Measurements from ENCODE around the gene PSMD13.
A peak's percentile ranks its signal among the peaks of the same experiment; 100 is the strongest.

Gene PSMD13

GRCh38 chr11:211741-212140 lies 25.0 kb upstream of the PSMD13 start:
- Histone ChIP-seq H2BK120ac (ENCODE audit: low read depth, low read length) (no peak overlapping the region), H3K9me3 (replicated peaks in 1 of 2; ENCODE audit: control insufficient read depth in 2 of 2, insufficient read depth in 1 of 2, low read depth in 1 of 2, low read length in 2 of 2) (no peaks in the 10 kb centered on the region), H3K18ac (ENCODE audit: low read length) (no peak overlapping the region), H3K27ac (replicated peaks; ENCODE audit: low read length) (no peak overlapping the region), H4K91ac (ENCODE audit: low read depth, low read length, poor library complexity) (no peak overlapping the region), H3K79me1 (ENCODE audit: low read depth, low read length) (peaks cover 20% of the 10 kb centered on the region), H4K8ac (ENCODE audit: low read depth, low read length) (no peak overlapping the region), H2AK5ac (ENCODE audit: low read depth, low read length) (no peak overlapping the region), H3K9ac (ENCODE audit: low read depth, low read length, poor library complexity) (no peak overlapping the region), H3K4me3 (ENCODE audit: low read length in 2 of 2) (no peak overlapping the region), H3K14ac (ENCODE audit: low read length) (no peak overlapping the region), H3K23ac (ENCODE audit: low read depth, low read length, poor library complexity) (no peak overlapping the region), H2AFZ (ENCODE audit: low read length) (no peak overlapping the region), H3K4me1 (ENCODE audit: control insufficient read depth in 2 of 2, insufficient read depth in 1 of 2, low read depth in 1 of 2, low read length in 2 of 2) (peaks cover 9 to 11% of the 10 kb centered on the region in 2 donors), H3K4me2 (ENCODE audit: insufficient read depth, low read length, poor library complexity, severe bottlenecking) (no peak overlapping the region), H2BK15ac (ENCODE audit: low read length) (no peak overlapping the region), H2BK12ac (ENCODE audit: low read length) (no peak overlapping the region), H3K4ac (ENCODE audit: low read length) (no peak overlapping the region), H2BK5ac (ENCODE audit: low read length) (no peak overlapping the region), H3K36me3 (replicated peaks in 1 of 2; ENCODE audit: control insufficient read depth in 2 of 2, insufficient read depth in 2 of 2, low read length in 2 of 2) (peaks cover 62 to 75% of the 10 kb centered on the region in 2 donors), H3K27me3 (ENCODE audit: control insufficient read depth in 3 of 3, insufficient read depth in 3 of 3, low read depth in 1 of 3, low read length in 3 of 3) (no peaks in the 10 kb centered on the region)
- no peak for DNase-seq (ENCODE audit: low spot score)
- WGBS, 2 donors (ENCODE audit: extremely low coverage in 2 of 2, insufficient read length in 2 of 2, insufficient replicate concordance in 1 of 2) = no CpG with 5 or more reads among the region's 9 CpGs

GRCh38 chr11:212150-213100 lies 24.4 kb upstream of the PSMD13 start:
- H3K18ac ChIP-seq (ENCODE audit: low read length) = no peak overlapping the region
- no peak overlapping the region for H3K9ac ChIP-seq (ENCODE audit: low read depth, low read length, poor library complexity)
- H3K4me3 ChIP-seq (ENCODE audit: low read length in 2 of 2) = peak overlapping the region in 1 of 2 donors; percentile 15
- no peak overlapping the region for H2BK120ac ChIP-seq (ENCODE audit: low read depth, low read length)
- no peaks in the 10 kb centered on the region for H3K9me3 ChIP-seq (replicated peaks in 1 of 2; ENCODE audit: control insufficient read depth in 2 of 2, insufficient read depth in 1 of 2, low read depth in 1 of 2, low read length in 2 of 2)
- no peak overlapping the region for H3K4ac ChIP-seq (ENCODE audit: low read length)
- no peak overlapping the region for H2AK5ac ChIP-seq (ENCODE audit: low read depth, low read length)
- WGBS, 2 donors (ENCODE audit: extremely low coverage in 2 of 2, insufficient read length in 2 of 2, insufficient replicate concordance in 1 of 2) = no CpG with 5 or more reads among the region's 17 CpGs
- H2BK15ac ChIP-seq (ENCODE audit: low read length) = no peak overlapping the region
- H2BK5ac ChIP-seq (ENCODE audit: low read length) = no peak overlapping the region
- peaks cover 63 to 77% of the 10 kb centered on the region in 2 donors for H3K36me3 ChIP-seq (replicated peaks in 1 of 2; ENCODE audit: control insufficient read depth in 2 of 2, insufficient read depth in 2 of 2, low read length in 2 of 2)
- H3K14ac ChIP-seq (ENCODE audit: low read length) = no peak overlapping the region
- H2AFZ ChIP-seq (ENCODE audit: low read length) = no peak overlapping the region
- H4K8ac ChIP-seq (ENCODE audit: low read depth, low read length) = no peak overlapping the region
- no peak overlapping the region for H3K4me2 ChIP-seq (ENCODE audit: insufficient read depth, low read length, poor library complexity, severe bottlenecking)
- H4K91ac ChIP-seq (ENCODE audit: low read depth, low read length, poor library complexity) = no peak overlapping the region
- peaks cover 20% of the 10 kb centered on the region for H3K79me1 ChIP-seq (ENCODE audit: low read depth, low read length)
- no peak overlapping the region for H2BK12ac ChIP-seq (ENCODE audit: low read length)
- H3K4me1 ChIP-seq (ENCODE audit: control insufficient read depth in 2 of 2, insufficient read depth in 1 of 2, low read depth in 1 of 2, low read length in 2 of 2) = peaks cover 9 to 11% of the 10 kb centered on the region in 2 donors
- no peaks in the 10 kb centered on the region for H3K27me3 ChIP-seq (ENCODE audit: control insufficient read depth in 3 of 3, insufficient read depth in 3 of 3, low read depth in 1 of 3, low read length in 3 of 3)
- no peak overlapping the region for H3K27ac ChIP-seq (replicated peaks; ENCODE audit: low read length)
- H3K23ac ChIP-seq (ENCODE audit: low read depth, low read length, poor library complexity) = peak overlapping the region; percentile 34
- no peak for DNase-seq (ENCODE audit: low spot score)

GRCh38 chr11:213111-213510 lies 23.7 kb upstream of the PSMD13 start:
- peaks cover 64 to 83% of the 10 kb centered on the region in 2 donors for H3K36me3 ChIP-seq (replicated peaks in 1 of 2; ENCODE audit: control insufficient read depth in 2 of 2, insufficient read depth in 2 of 2, low read length in 2 of 2)
- no peak overlapping the region for H3K14ac ChIP-seq (ENCODE audit: low read length)
- no peak overlapping the region for H3K4me3 ChIP-seq (ENCODE audit: low read length in 2 of 2)
- no peak overlapping the region for H2BK12ac ChIP-seq (ENCODE audit: low read length)
- no peak overlapping the region for H3K27ac ChIP-seq (replicated peaks; ENCODE audit: low read length)
- no CpG with 5 or more reads among the region's 4 CpGs for WGBS, 2 donors (ENCODE audit: extremely low coverage in 2 of 2, insufficient read length in 2 of 2, insufficient replicate concordance in 1 of 2)
- H3K4ac ChIP-seq (ENCODE audit: low read length) = no peak overlapping the region
- H3K18ac ChIP-seq (ENCODE audit: low read length) = no peak overlapping the region
- H4K91ac ChIP-seq (ENCODE audit: low read depth, low read length, poor library complexity) = no peak overlapping the region
- H2BK5ac ChIP-seq (ENCODE audit: low read length) = no peak overlapping the region
- no peaks in the 10 kb centered on the region for H3K27me3 ChIP-seq (ENCODE audit: control insufficient read depth in 3 of 3, insufficient read depth in 3 of 3, low read depth in 1 of 3, low read length in 3 of 3)
- no peak overlapping the region for H3K9ac ChIP-seq (ENCODE audit: low read depth, low read length, poor library complexity)
- H2BK120ac ChIP-seq (ENCODE audit: low read depth, low read length) = no peak overlapping the region
- no peak overlapping the region for H2BK15ac ChIP-seq (ENCODE audit: low read length)
- H2AFZ ChIP-seq (ENCODE audit: low read length) = no peak overlapping the region
- no peak for DNase-seq (ENCODE audit: low spot score)
- no peak overlapping the region for H3K4me2 ChIP-seq (ENCODE audit: insufficient read depth, low read length, poor library complexity, severe bottlenecking)
- H3K79me1 ChIP-seq (ENCODE audit: low read depth, low read length) = peaks cover 20% of the 10 kb centered on the region
- peaks cover 9 to 11% of the 10 kb centered on the region in 2 donors for H3K4me1 ChIP-seq (ENCODE audit: control insufficient read depth in 2 of 2, insufficient read depth in 1 of 2, low read depth in 1 of 2, low read length in 2 of 2)
- H4K8ac ChIP-seq (ENCODE audit: low read depth, low read length) = no peak overlapping the region
- H3K9me3 ChIP-seq (replicated peaks in 1 of 2; ENCODE audit: control insufficient read depth in 2 of 2, insufficient read depth in 1 of 2, low read depth in 1 of 2, low read length in 2 of 2) = no peaks in the 10 kb centered on the region
- H3K23ac ChIP-seq (ENCODE audit: low read depth, low read length, poor library complexity) = no peak overlapping the region
- H2AK5ac ChIP-seq (ENCODE audit: low read depth, low read length) = no peak overlapping the region

- peaks cover 65 to 92% of the 10 kb centered on the region in 2 donors for H3K36me3 ChIP-seq (replicated peaks in 1 of 2; ENCODE audit: control insufficient read depth in 2 of 2, insufficient read depth in 2 of 2, low read length in 2 of 2)
- no peak overlapping the region for H2AFZ ChIP-seq (ENCODE audit: low read length)
- no peaks in the 10 kb centered on the region for H3K9me3 ChIP-seq (replicated peaks in 1 of 2; ENCODE audit: control insufficient read depth in 2 of 2, insufficient read depth in 1 of 2, low read depth in 1 of 2, low read length in 2 of 2)
- no peak overlapping the region for H2BK15ac ChIP-seq (ENCODE audit: low read length)
- no peak overlapping the region for H3K18ac ChIP-seq (ENCODE audit: low read length)
- no peak overlapping the region for H4K91ac ChIP-seq (ENCODE audit: low read depth, low read length, poor library complexity)
- H2BK12ac ChIP-seq (ENCODE audit: low read length) = no peak overlapping the region
- H2AK5ac ChIP-seq (ENCODE audit: low read depth, low read length) = no peak overlapping the region
- peaks cover 17% of the 10 kb centered on the region for H3K79me1 ChIP-seq (ENCODE audit: low read depth, low read length)
- no peak overlapping the region for H3K4me2 ChIP-seq (ENCODE audit: insufficient read depth, low read length, poor library complexity, severe bottlenecking)
- peak overlapping the region; percentile 46 for H3K23ac ChIP-seq (ENCODE audit: low read depth, low read length, poor library complexity)
- no peak overlapping the region for H2BK5ac ChIP-seq (ENCODE audit: low read length)
- H3K4ac ChIP-seq (ENCODE audit: low read length) = no peak overlapping the region
- H3K27ac ChIP-seq (replicated peaks; ENCODE audit: low read length) = no peak overlapping the region
- H3K9ac ChIP-seq (ENCODE audit: low read depth, low read length, poor library complexity) = no peak overlapping the region
- no peak overlapping the region for H3K14ac ChIP-seq (ENCODE audit: low read length)
- no CpG with 5 or more reads among the region's 7 CpGs for WGBS, 2 donors (ENCODE audit: extremely low coverage in 2 of 2, insufficient read length in 2 of 2, insufficient replicate concordance in 1 of 2)
- H3K27me3 ChIP-seq (ENCODE audit: control insufficient read depth in 3 of 3, insufficient read depth in 3 of 3, low read depth in 1 of 3, low read length in 3 of 3) = no peaks in the 10 kb centered on the region
- no peak for DNase-seq (ENCODE audit: low spot score)
- H2BK120ac ChIP-seq (ENCODE audit: low read depth, low read length) = no peak overlapping the region
- H3K4me1 ChIP-seq (ENCODE audit: control insufficient read depth in 2 of 2, insufficient read depth in 1 of 2, low read depth in 1 of 2, low read length in 2 of 2) = peaks cover 9% of the 10 kb centered on the region in 2 donors
- no peak overlapping the region for H3K4me3 ChIP-seq (ENCODE audit: low read length in 2 of 2)
- H4K8ac ChIP-seq (ENCODE audit: low read depth, low read length) = no peak overlapping the region
Measured at GRCh38 chr11:214083-214482, 22.7 kb upstream of the PSMD13 start.
